Activated naive CD4-positive, alpha-beta T cell treated with anti-CD3 and anti-CD28 coated beads, Interleukin-2, amount 10 ng/mL, durations not matched to agents 7 days and 5 days (primary cell): Measurements from ENCODE around the gene SMPD1.

Experiments
- CTCF ChIA-PET: fragments of 350-600 bp; sonication (Branson Sonifier 250); formaldehyde crosslinking; loops from one replicate; lab custom pipeline; 2021; ENCODE audit warnings: antibody characterized with exemption; lab: Charles Lee
- DNase-seq: peaks from one replicate; pipeline ENCODE4 v3.0.0-alpha.2; 2020
- H3K27ac Mint-ChIP-seq: one replicate; pipeline ENCODE4 v1.8.0; 2021; ENCODE audit warnings: mild to moderate bottlenecking, moderate library complexity, mixed read lengths
- H3K27me3 Mint-ChIP-seq: one replicate; pipeline ENCODE4 v1.8.0; 2021; ENCODE audit warnings: mild to moderate bottlenecking, mixed read lengths
- H3K36me3 Mint-ChIP-seq: one replicate; pipeline ENCODE4 v1.8.0; 2021; ENCODE audit warnings: mixed read lengths
- H3K4me1 Mint-ChIP-seq: one replicate; pipeline ENCODE4 v1.8.0; 2021; ENCODE audit warnings: mixed read lengths
- H3K4me3 Mint-ChIP-seq: one replicate; pipeline ENCODE4 v1.8.0; 2021; ENCODE audit warnings: mild to moderate bottlenecking, moderate library complexity, mixed read lengths
- H3K9me3 Mint-ChIP-seq: one replicate; pipeline ENCODE4 v1.8.0; 2021; ENCODE audit warnings: mixed read lengths

The SMPD1 gene

DNA sequence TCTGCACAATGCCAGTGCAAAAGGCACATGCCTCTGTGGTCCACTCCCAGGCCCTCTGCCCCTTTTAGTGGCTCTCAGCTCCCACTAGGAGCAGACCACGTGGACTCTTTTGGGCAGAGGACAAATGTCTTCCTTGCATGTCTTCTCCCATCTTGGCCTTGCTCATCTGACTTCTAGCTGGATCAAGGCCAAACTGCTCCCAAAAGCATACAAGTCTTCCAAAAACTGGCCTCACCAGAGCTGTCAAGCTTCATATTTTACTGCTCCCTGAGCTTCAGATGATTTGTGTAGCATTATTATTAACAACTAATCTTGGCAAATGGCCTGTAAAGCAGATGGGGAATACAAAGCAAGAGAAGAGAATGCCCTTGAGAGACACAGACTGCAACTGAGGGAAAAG lies 6.9 kb downstream of the SMPD1 start:
- H3K36me3 Mint-ChIP-seq = peaks cover 78% of the 10 kb centered on the region
- H3K27ac Mint-ChIP-seq = no peak overlapping the region
- CTCF ChIA-PET = no interaction called here
- H3K9me3 Mint-ChIP-seq = no peaks in the 10 kb centered on the region
- no peak overlapping the region for H3K4me3 Mint-ChIP-seq
- peaks cover 46% of the 10 kb centered on the region for H3K4me1 Mint-ChIP-seq
- DNase-seq = no peak
- no peaks in the 10 kb centered on the region for H3K27me3 Mint-ChIP-seq

DNA sequence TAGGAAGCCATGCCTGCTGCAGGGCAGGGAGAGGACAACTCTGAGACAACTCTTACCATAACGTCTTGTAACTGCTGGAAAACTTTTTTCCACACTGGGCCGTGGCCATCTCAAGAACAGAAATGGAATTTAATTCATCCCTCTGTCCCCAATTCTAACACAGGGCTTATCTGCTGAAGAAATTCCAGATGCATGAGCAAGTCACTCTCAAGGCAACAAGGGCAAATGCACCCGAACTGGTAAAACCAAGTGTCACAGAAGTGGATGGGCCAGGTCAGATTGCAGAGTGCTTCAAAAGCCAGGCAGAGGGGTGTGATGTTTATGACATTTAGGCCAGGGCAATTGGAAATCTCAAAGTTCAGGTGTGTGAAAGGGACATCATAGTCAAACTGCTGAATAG lies 7.4 kb downstream of the SMPD1 start:
- Mint-ChIP-seq H3K4me3 (no peak overlapping the region), H3K27ac (no peak overlapping the region), H3K27me3 (peaks cover 2% of the 10 kb centered on the region), H3K4me1 (peaks cover 47% of the 10 kb centered on the region), H3K36me3 (peaks cover 80% of the 10 kb centered on the region), H3K9me3 (no peaks in the 10 kb centered on the region)
- DNase-seq = no peak
- CTCF ChIA-PET = interaction anchor here (3.5 kb wide), 1 partner anchor 46 kb away, joined by 15 read pairs; no protein-coding TSS in a partner anchor

DNA sequence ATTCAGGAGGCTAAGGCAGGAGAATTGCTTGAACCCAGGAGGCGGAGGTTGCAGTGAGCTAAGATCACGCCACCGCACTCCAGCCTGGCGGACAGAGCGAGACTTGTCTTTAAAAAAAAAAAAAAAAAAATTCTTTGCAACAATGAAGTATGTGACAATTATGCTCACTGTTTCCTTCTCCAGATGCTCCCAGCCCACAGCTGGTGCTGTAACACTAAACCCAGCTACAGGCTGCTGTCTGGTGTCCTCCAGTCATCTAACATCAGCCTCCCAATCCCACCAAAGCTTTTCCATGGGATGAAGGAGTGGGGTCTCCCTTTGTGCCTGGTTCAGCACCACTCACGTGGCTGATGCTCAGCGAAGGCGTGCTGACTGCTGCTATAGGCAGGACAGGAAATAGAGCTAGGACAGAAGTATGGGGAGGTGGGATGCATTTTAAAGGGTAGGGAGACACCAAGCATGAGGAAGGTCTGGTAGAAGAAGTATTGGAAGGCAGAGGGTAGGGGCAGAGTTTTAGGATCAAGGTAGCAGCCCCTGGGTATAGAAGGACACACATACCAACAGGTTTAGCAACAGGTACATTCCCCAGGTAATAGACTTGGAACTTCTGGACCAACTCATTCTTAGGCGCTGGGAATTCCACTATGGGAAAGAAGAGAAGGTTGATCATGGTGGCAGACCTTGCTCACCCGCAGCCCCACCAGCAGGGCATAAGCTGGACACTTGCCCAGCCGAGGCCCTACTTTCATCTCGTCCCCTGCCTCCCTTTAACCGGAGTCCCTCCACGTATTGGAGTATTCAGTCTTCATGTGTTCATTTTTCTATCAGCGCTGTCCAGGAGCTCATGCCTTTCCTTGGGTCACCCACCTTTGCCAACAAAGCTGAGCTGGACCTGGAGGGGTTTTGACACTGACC lies 10.4 kb downstream of the SMPD1 start:
- DNase-seq = no peak
- no peaks in the 10 kb centered on the region for H3K9me3 Mint-ChIP-seq
- peaks cover 4% of the 10 kb centered on the region for H3K27me3 Mint-ChIP-seq
- no peak overlapping the region for H3K4me3 Mint-ChIP-seq
- peaks cover 63% of the 10 kb centered on the region for H3K36me3 Mint-ChIP-seq
- CTCF ChIA-PET = interaction anchor here (1.4 to 4.9 kb wide), 4 partner anchors 9 to 43 kb away, joined by 3 to 38 read pairs (median 18); partner anchors contain the start of gene SMPD1
- H3K27ac Mint-ChIP-seq = peak overlapping the region; percentile 81
- peaks cover 67% of the 10 kb centered on the region for H3K4me1 Mint-ChIP-seq

DNA sequence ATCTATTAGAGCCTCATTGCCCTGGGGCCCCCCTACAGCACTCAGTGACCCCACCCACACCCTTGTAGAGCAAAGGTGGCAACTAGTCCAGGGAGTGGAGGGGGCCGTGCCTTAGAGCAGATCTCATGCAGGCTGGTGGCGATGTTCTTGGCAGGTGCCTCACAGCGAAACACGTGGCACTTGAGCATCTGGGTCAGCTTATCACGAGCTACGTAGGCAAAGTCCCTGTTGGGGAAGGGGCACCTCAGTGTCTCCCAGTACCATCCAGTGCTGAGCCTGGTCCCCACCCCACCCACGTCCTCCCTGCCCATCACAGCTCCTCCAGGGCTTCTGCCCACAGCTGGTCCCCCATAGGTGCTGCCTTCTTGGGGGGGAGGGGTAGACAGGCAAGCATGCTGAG lies 11.2 kb downstream of the SMPD1 start:
- peaks cover 62% of the 10 kb centered on the region for H3K36me3 Mint-ChIP-seq
- H3K4me3 Mint-ChIP-seq = no peak overlapping the region
- peaks cover 73% of the 10 kb centered on the region for H3K4me1 Mint-ChIP-seq
- H3K27me3 Mint-ChIP-seq = peaks cover 4% of the 10 kb centered on the region
- DNase-seq = no peak
- H3K27ac Mint-ChIP-seq = peak overlapping the region; percentile 98
- CTCF ChIA-PET = interaction anchor here (1.1 to 4.9 kb wide), 5 partner anchors 10 to 48 kb away, joined by 3 to 38 read pairs (median 12); partner anchors contain the start of gene SMPD1
- no peaks in the 10 kb centered on the region for H3K9me3 Mint-ChIP-seq

DNA sequence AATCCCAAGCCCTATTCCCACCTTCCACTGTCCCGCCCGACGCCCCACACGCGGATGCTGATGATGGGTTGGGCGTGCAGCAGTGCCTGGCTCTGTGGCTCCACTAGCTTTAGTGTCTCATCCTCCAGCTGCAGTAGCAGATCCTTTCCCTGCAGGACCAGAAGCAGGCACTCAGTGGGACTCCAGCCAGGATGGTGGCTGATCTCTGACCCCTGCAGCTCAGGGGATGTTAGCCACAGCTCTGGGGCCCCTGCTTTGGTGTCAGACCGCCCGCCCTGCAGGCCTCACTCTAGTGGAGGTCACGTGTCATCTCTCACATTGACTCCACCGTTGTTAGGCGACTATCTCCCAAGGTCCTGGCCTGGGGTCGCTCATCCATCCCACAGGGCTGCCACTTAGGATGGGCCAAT lies 11.8 kb downstream of the SMPD1 start:
- Mint-ChIP-seq H3K9me3 (no peaks in the 10 kb centered on the region), H3K4me3 (peak overlapping the region; percentile 77), H3K4me1 (peaks cover 79% of the 10 kb centered on the region), H3K36me3 (peaks cover 63% of the 10 kb centered on the region), H3K27me3 (peaks cover 4% of the 10 kb centered on the region), H3K27ac (peak overlapping the region; percentile 98)
- DNase-seq = peak; percentile 58
- CTCF ChIA-PET = interaction anchor here (1.1 to 4.9 kb wide), 9 partner anchors 9 to 79 kb away, joined by 3 to 38 read pairs (median 6); partner anchors contain the start of genes APBB1, ARFIP2, SMPD1 and TIMM10B

DNA sequence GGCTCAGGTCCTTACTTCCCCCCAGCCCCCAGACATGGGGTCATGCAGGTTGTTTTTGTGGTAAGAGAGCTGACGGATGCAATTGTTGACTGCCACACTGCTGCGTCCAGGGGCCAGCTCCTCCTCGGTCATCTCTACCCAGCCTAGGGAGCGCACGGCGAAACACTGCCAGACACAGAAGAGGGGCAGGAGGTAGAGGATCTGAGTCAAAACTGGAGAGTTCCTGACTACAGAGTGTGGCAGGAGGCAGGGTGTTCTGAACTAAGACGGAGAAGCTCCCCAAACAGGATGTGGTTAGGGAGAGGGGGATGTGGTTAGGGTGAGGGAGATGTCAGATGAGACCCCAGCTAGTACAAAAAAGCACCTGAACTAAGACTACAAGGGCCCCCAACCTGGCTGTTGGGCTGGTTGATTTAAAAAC lies 12.3 kb downstream of the SMPD1 start:
- peaks cover 4% of the 10 kb centered on the region for H3K27me3 Mint-ChIP-seq
- peak overlapping the region; percentile 98 for H3K27ac Mint-ChIP-seq
- peak; percentile 93 for DNase-seq
- CTCF ChIA-PET = interaction anchor here (0.9 to 4.9 kb wide), 11 partner anchors 9 to 86 kb away, joined by 3 to 38 read pairs (median 4); partner anchors contain the start of genes APBB1, ARFIP2, SMPD1 and TIMM10B
- no peaks in the 10 kb centered on the region for H3K9me3 Mint-ChIP-seq
- peaks cover 63% of the 10 kb centered on the region for H3K36me3 Mint-ChIP-seq
- H3K4me3 Mint-ChIP-seq = peak overlapping the region; percentile 77
- H3K4me1 Mint-ChIP-seq = peaks cover 84% of the 10 kb centered on the region

DNA sequence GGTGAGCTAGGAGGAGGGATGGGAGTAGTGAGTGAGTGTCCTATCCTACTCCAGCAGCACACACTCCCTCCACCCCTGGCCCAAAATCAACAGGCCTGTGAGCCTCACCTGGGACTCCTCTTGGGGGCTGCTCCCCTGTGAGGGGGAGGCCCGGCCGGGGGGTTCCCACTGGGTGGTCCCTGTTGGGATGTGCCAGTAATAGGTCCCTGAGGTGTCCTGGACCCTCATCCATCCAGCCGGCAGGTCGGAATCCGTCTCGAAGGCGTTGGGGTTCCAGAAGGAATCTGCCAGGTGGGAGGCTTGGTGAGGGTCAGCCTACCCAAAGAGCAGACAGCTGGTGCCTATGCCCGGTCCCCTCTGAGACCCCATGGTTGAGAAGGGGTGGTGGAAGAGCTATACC lies 13.3 kb downstream of the SMPD1 start:
- no peak for DNase-seq
- CTCF ChIA-PET = interaction anchor here (1.2 to 4.9 kb wide), 7 partner anchors 8 to 41 kb away, joined by 4 to 38 read pairs (median 10); partner anchors contain the start of genes APBB1 and SMPD1
- H3K4me3 Mint-ChIP-seq = peak overlapping the region; percentile 77
- peaks cover 4% of the 10 kb centered on the region for H3K27me3 Mint-ChIP-seq
- H3K4me1 Mint-ChIP-seq = peaks cover 90% of the 10 kb centered on the region
- H3K27ac Mint-ChIP-seq = peak overlapping the region; percentile 98
- H3K9me3 Mint-ChIP-seq = no peaks in the 10 kb centered on the region
- peaks cover 57% of the 10 kb centered on the region for H3K36me3 Mint-ChIP-seq

DNA sequence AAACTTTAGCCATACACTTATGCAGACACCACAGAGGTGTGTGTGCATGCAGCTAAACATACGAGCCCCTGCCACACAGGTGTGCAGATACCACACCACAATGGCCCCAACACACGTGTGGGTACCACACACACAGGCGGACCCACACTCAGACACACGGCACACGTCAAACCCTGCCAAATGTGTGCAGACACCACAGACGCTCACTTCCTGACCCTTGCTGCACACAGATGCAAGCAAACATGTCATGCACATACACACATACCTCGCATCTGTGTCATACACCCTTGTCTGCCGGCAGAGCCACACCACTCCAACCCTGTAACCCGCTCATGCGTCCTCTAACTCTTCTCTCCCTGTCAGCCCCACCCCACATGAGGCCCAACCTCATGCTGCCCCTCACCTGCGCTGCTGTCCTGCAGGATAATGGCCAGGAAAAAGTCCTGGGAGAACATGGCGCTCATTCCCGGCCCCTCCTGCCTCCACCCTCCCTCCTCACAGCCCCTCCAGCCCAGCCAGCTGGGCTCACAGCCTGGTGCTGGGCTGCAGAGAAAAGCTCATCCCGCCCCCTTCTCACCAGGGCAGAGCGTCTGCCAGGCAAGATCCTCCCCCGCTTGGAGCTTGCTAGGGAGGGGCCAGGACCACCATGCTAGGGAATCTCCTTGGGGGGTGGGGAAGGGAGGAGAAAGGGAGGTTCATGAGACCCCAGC lies 14.2 kb downstream of the SMPD1 start:
- peak; percentile 44 for DNase-seq
- Mint-ChIP-seq H3K27ac (peak overlapping the region; percentile 98), H3K9me3 (no peaks in the 10 kb centered on the region), H3K36me3 (peaks cover 54% of the 10 kb centered on the region), H3K27me3 (peaks cover 4% of the 10 kb centered on the region), H3K4me3 (peak overlapping the region; percentile 27), H3K4me1 (peaks cover 88% of the 10 kb centered on the region)
- CTCF ChIA-PET = interaction anchor here (0.7 to 4.9 kb wide), 4 partner anchors 9 to 37 kb away, joined by 3 to 38 read pairs (median 8); partner anchors contain the start of genes APBB1 and HPX

DNA sequence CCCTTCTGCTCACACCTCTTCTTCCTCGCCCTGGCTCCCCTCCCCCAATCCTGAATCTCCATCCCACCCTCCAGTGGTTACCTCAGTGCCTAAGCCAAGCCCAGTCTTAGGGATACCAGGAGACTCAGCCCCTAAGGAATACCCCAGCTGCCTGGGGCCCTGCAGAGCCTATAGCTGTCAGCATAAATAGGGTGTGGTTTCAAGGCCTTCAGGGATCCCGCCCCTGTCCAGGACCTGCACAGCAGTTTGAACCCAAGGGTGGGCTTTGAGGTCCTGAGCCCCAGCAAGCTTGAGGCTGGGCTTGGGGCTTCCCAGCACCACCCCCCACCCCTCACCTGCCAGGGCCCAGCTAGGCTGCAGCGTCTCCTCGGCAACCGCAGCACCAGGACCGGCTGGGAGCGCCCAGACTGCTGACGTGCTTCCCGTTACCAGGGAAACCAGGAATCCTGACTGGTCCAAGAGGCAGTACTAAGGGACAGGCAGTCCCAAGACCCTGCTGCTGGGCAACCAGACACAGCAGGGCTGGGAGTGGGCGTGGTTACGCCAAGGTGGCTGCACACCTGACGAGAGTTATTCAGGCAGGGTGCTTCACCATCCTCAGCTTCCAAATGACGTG lies 14.9 kb downstream of the SMPD1 start:
- no peak for DNase-seq
- Mint-ChIP-seq H3K27me3 (peaks cover 4% of the 10 kb centered on the region), H3K9me3 (no peaks in the 10 kb centered on the region), H3K27ac (peak overlapping the region; percentile 98), H3K4me1 (peaks cover 83% of the 10 kb centered on the region), H3K36me3 (peaks cover 55% of the 10 kb centered on the region), H3K4me3 (no peak overlapping the region)
- CTCF ChIA-PET = interaction anchor here (1.6 to 2.9 kb wide), 2 partner anchors 9 to 13 kb away, joined by 5 to 10 read pairs; partner anchors contain the start of gene APBB1

DNA sequence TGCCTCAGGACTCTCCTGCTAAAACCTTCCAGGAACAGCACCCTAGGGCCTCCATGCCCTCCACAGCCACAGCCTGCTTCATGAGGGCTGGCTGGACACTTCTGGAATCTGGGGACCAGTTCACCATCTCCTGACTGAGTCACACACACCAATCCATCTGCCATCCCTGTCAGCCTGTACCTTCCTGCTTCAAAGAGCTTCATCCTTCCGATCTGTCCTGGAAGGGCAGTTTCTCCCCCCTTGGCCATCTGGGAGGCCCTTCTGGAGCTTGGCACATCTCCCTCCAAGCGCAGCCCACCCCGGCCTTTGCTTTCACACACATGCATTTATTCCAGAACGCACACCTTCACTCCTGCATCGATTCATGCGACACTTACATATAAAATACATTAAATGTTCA lies 15.6 kb downstream of the SMPD1 start:
- CTCF ChIA-PET = interaction anchor here (1.6 kb wide), 2 partner anchors 8 to 38 kb away, joined by 5 to 7 read pairs; no protein-coding TSS in a partner anchor
- no peak for DNase-seq
- Mint-ChIP-seq H3K9me3 (no peaks in the 10 kb centered on the region), H3K27me3 (peaks cover 4% of the 10 kb centered on the region), H3K36me3 (peaks cover 52% of the 10 kb centered on the region), H3K4me1 (peaks cover 78% of the 10 kb centered on the region), H3K4me3 (no peak overlapping the region), H3K27ac (no peak overlapping the region)

DNA sequence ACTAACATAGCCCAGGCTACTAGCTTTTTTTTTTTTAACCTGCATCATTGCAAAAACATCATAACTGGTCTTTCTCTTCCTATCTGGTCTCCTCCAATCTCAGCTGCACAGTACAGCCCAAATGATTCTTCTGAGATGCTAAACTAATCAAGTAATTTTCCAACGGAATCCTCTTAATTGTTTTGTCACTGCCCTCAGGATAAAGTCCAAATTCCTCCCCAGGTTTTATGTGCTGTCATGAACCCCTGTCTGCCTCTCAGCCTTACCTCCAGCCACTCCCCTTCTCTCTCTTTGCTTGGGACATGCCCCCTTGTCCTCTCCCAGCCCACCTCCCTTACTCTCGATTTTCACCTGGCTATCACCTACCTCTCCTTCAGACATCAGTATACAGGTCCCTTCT lies 16.1 kb downstream of the SMPD1 start:
- peaks cover 51% of the 10 kb centered on the region for H3K36me3 Mint-ChIP-seq
- H3K4me3 Mint-ChIP-seq = no peak overlapping the region
- H3K27me3 Mint-ChIP-seq = peaks cover 4% of the 10 kb centered on the region
- no peaks in the 10 kb centered on the region for H3K9me3 Mint-ChIP-seq
- no peak for DNase-seq
- H3K4me1 Mint-ChIP-seq = peaks cover 73% of the 10 kb centered on the region
- CTCF ChIA-PET = interaction anchor here (0.7 to 1.6 kb wide), 2 partner anchors 33 to 37 kb away, joined by 3 to 7 read pairs; no protein-coding TSS in a partner anchor
- no peak overlapping the region for H3K27ac Mint-ChIP-seq

DNA sequence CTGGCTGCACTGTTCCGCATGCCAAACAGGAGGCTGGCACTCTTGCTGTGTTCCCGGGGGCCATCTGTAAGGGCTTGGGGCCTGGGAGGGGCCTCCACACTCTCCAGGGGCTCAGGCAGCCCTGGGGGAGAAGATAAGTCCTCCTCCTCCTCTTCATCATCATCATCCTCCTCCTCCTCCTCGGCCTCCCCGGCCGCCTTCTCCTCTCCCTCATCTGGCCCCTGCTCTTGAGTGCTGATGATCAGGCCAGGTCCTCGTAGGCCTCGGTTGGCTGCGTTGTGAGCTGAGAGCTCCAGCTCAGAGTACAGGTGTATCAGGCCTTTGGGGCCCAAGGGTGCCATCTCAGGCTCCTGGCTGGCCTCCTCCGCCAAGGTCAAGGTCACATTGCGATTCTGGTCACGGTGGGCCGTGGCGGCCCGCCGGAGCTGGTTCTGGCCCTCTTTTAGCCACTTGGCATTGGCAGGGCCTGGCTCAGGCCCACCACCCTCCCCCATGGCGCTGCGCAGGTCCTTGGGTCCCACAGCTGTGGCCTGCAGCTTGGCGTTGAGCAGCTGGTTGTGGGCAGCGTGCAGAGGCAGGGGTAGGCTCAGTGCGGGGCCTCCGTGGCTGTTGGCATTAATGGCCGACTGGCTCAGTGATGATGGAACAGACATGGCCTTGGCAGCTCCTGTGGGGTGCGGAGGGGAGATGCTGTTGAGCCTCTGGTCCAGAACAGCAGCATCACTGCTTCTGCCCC lies 20.6 kb downstream of the SMPD1 start:
- CTCF ChIA-PET = interaction anchor here (0.7 to 3.0 kb wide), 3 partner anchors 8 to 32 kb away, joined by 3 to 12 read pairs (median 4); no protein-coding TSS in a partner anchor
- Mint-ChIP-seq H3K9me3 (no peaks in the 10 kb centered on the region), H3K27me3 (no peaks in the 10 kb centered on the region), H3K27ac (no peak overlapping the region), H3K4me3 (no peak overlapping the region), H3K36me3 (peaks cover 42% of the 10 kb centered on the region), H3K4me1 (peaks cover 29% of the 10 kb centered on the region)
- DNase-seq = no peak
